ENCODE data around the gene MX1. TPM values are rescaled to one million over a fixed set of nuclear protein-coding genes. Genes with fewer than 3 reads are reported as not detected.

MX1 gene
- total and polyA plus RNA-seq, 4 donors = 15.1 to 21.3 (median 18.0) TPM

DNA sequence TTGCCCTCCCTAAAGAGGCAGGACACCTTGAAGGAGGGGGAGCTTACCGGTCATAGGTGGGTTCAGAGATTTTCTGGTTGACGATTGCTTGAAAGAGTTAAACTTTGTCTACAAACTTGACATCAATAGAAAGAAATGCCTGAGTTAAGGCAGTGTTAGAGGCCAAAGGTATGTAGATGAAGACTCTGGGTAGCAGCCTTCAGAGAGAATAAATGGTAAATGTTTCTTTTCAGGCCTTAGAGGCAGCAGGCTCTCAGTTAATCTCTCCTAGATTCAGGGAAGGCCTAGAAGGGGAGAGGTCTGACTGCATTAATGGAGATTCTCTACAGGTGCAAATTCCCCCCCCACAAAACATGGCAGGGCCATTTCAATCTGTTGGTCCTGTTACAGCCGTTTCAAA, 27.7 kb downstream of the MX1 start:
- no peak overlapping the region for H3K27ac ChIP-seq (ENCODE audit: low read depth in 1 of 2, low read length in 2 of 2)
- no peaks in the 10 kb centered on the region for H3K9me3 ChIP-seq (ENCODE audit: control insufficient read depth in 4 of 4, low read length in 3 of 4)
- no peak overlapping the region for H3K4me3 ChIP-seq (ENCODE audit: low read depth in 1 of 3, low read length in 3 of 3)
- H3K36me3 ChIP-seq (ENCODE audit: control insufficient read depth in 4 of 4, insufficient read depth in 3 of 4, low read depth in 1 of 4, low read length in 3 of 4) = peaks cover 10 to 62% (median 33%) of the 10 kb centered on the region in 4 donors
- H3K9ac ChIP-seq (ENCODE audit: low read depth in 1 of 2, low read length in 2 of 2) = no peak overlapping the region
- no peaks in the 10 kb centered on the region for H3K4me1 ChIP-seq (ENCODE audit: control insufficient read depth in 4 of 4, insufficient read depth in 4 of 4, low read length in 3 of 4)
- WGBS = 77% methylated on average over 3 of the region's 3 CpGs
- no peaks in the 10 kb centered on the region for H3K27me3 ChIP-seq (ENCODE audit: control insufficient read depth in 4 of 4, insufficient read depth in 4 of 4, low read length in 3 of 4)
- TF ChIP-seq JUND (IDR thresholded peaks at IDR 0.05) (no peak), SP1 (IDR thresholded peaks at IDR 0.05) (no peak)
- TF ChIP-seq, protein P1, sequence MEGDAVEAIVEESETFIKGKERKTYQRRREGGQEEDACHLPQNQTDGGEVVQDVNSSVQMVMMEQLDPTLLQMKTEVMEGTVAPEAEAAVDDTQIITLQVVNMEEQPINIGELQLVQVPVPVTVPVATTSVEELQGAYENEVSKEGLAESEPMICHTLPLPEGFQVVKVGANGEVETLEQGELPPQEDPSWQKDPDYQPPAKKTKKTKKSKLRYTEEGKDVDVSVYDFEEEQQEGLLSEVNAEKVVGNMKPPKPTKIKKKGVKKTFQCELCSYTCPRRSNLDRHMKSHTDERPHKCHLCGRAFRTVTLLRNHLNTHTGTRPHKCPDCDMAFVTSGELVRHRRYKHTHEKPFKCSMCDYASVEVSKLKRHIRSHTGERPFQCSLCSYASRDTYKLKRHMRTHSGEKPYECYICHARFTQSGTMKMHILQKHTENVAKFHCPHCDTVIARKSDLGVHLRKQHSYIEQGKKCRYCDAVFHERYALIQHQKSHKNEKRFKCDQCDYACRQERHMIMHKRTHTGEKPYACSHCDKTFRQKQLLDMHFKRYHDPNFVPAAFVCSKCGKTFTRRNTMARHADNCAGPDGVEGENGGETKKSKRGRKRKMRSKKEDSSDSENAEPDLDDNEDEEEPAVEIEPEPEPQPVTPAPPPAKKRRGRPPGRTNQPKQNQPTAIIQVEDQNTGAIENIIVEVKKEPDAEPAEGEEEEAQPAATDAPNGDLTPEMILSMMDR (IDR thresholded peaks at IDR 0.05; ENCODE audit: low read depth, low read length, missing input control) = no peak
- TF ChIP-seq, protein P2, sequence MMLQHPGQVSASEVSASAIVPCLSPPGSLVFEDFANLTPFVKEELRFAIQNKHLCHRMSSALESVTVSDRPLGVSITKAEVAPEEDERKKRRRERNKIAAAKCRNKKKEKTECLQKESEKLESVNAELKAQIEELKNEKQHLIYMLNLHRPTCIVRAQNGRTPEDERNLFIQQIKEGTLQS (IDR thresholded peaks at IDR 0.05) = no peak
- DNase-seq (ENCODE audit: low spot score) = no peak

DNA sequence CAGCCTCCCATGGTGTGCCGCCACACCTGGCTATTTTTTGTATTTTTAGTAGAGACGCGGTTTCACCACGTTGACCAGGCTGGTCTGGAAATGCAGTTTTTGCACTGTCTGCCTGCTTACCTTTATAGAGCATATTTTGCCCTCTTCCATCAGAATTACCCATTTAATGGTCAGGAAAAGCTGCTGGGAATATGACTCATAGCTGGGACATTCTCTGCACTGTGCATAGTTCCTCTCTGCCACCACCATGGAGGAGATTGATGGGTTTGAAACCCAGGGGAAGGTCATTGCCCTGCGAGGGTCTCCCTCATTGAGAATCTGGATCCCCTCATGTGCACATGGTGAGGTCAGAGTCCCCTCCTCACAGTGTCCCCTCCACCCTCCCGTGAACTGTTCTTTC, 32.1 kb downstream of the MX1 start:
- H3K27me3 ChIP-seq (ENCODE audit: control insufficient read depth in 4 of 4, insufficient read depth in 4 of 4, low read length in 3 of 4) = no peaks in the 10 kb centered on the region
- TF ChIP-seq, protein P1 (IDR thresholded peaks at IDR 0.05; ENCODE audit: low read depth, low read length, missing input control) = no peak
- TF ChIP-seq HNF4A (conservative IDR thresholded peaks at IDR 0.05) (no peak), YY1 (IDR thresholded peaks at IDR 0.05) (no peak), HNF4G (IDR thresholded peaks at IDR 0.05) (no peak)
- no peaks in the 10 kb centered on the region for H3K9me3 ChIP-seq (ENCODE audit: control insufficient read depth in 4 of 4, low read length in 3 of 4)
- 91% methylated on average over 6 of the region's 6 CpGs for WGBS
- no peak for DNase-seq (ENCODE audit: low spot score)
- H3K27ac ChIP-seq (ENCODE audit: low read depth in 1 of 2, low read length in 2 of 2) = no peak overlapping the region
- no peak overlapping the region for H3K9ac ChIP-seq (ENCODE audit: low read depth in 1 of 2, low read length in 2 of 2)
- H3K4me3 ChIP-seq (ENCODE audit: low read depth in 1 of 3, low read length in 3 of 3) = no peak overlapping the region
- peaks cover 0 to 40% (median 24%) of the 10 kb centered on the region in 4 donors for H3K36me3 ChIP-seq (ENCODE audit: control insufficient read depth in 4 of 4, insufficient read depth in 3 of 4, low read depth in 1 of 4, low read length in 3 of 4)
- H3K4me1 ChIP-seq (ENCODE audit: control insufficient read depth in 4 of 4, insufficient read depth in 4 of 4, low read length in 3 of 4) = peaks cover 0 to 8% (median 3%) of the 10 kb centered on the region in 4 donors

DNA sequence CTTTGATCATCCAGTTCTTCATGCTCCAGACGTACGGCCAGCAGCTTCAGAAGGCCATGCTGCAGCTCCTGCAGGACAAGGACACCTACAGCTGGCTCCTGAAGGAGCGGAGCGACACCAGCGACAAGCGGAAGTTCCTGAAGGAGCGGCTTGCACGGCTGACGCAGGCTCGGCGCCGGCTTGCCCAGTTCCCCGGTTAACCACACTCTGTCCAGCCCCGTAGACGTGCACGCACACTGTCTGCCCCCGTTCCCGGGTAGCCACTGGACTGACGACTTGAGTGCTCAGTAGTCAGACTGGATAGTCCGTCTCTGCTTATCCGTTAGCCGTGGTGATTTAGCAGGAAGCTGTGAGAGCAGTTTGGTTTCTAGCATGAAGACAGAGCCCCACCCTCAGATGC, 32.5 kb downstream of the MX1 start:
- 94% methylated on average over 22 of the region's 22 CpGs for WGBS
- Histone ChIP-seq H3K4me1 (ENCODE audit: control insufficient read depth in 4 of 4, insufficient read depth in 4 of 4, low read length in 3 of 4) (peaks cover 0 to 8% (median 3%) of the 10 kb centered on the region in 4 donors), H3K9me3 (ENCODE audit: control insufficient read depth in 4 of 4, low read length in 3 of 4) (no peaks in the 10 kb centered on the region), H3K4me3 (ENCODE audit: low read depth in 1 of 3, low read length in 3 of 3) (no peak overlapping the region), H3K36me3 (ENCODE audit: control insufficient read depth in 4 of 4, insufficient read depth in 3 of 4, low read depth in 1 of 4, low read length in 3 of 4) (peaks cover 0 to 38% (median 24%) of the 10 kb centered on the region in 4 donors), H3K27ac (ENCODE audit: low read depth in 1 of 2, low read length in 2 of 2) (no peak overlapping the region), H3K27me3 (ENCODE audit: control insufficient read depth in 4 of 4, insufficient read depth in 4 of 4, low read length in 3 of 4) (no peaks in the 10 kb centered on the region), H3K9ac (ENCODE audit: low read depth in 1 of 2, low read length in 2 of 2) (no peak overlapping the region)
- TF ChIP-seq ZBTB33 (IDR thresholded peaks at IDR 0.05) (no peak), SP1 (IDR thresholded peaks at IDR 0.05) (no peak), YY1 (IDR thresholded peaks at IDR 0.05) (no peak), RAD21 (IDR thresholded peaks at IDR 0.05) (no peak), TAF1 (conservative IDR thresholded peaks at IDR 0.05) (no peak), FOXA1 (IDR thresholded peaks at IDR 0.05) (no peak), FOXA2 (IDR thresholded peaks at IDR 0.05) (no peak), JUND (IDR thresholded peaks at IDR 0.05) (no peak), NR2F2 (IDR thresholded peaks at IDR 0.05) (no peak), HNF4G (IDR thresholded peaks at IDR 0.05) (no peak), GABPA (IDR thresholded peaks at IDR 0.05 in 1 of 2, conservative IDR thresholded peaks at IDR 0.05 in 1 of 2) (no peak)
- TF ChIP-seq, protein P3, sequence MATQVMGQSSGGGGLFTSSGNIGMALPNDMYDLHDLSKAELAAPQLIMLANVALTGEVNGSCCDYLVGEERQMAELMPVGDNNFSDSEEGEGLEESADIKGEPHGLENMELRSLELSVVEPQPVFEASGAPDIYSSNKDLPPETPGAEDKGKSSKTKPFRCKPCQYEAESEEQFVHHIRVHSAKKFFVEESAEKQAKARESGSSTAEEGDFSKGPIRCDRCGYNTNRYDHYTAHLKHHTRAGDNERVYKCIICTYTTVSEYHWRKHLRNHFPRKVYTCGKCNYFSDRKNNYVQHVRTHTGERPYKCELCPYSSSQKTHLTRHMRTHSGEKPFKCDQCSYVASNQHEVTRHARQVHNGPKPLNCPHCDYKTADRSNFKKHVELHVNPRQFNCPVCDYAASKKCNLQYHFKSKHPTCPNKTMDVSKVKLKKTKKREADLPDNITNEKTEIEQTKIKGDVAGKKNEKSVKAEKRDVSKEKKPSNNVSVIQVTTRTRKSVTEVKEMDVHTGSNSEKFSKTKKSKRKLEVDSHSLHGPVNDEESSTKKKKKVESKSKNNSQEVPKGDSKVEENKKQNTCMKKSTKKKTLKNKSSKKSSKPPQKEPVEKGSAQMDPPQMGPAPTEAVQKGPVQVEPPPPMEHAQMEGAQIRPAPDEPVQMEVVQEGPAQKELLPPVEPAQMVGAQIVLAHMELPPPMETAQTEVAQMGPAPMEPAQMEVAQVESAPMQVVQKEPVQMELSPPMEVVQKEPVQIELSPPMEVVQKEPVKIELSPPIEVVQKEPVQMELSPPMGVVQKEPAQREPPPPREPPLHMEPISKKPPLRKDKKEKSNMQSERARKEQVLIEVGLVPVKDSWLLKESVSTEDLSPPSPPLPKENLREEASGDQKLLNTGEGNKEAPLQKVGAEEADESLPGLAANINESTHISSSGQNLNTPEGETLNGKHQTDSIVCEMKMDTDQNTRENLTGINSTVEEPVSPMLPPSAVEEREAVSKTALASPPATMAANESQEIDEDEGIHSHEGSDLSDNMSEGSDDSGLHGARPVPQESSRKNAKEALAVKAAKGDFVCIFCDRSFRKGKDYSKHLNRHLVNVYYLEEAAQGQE (IDR thresholded peaks at IDR 0.05) = no peak
- TF ChIP-seq, protein P2 (IDR thresholded peaks at IDR 0.05) = no peak
- DNase-seq (ENCODE audit: low spot score) = no peak
